NCI-H69 (cell line): ENCODE data around the gene FOXN1.

Experiments used
- DNase-seq: peaks from one replicate; lab custom pipeline; 2025; lab: John Stamatoyannopoulos, UW

Gene FOXN1

DNA sequence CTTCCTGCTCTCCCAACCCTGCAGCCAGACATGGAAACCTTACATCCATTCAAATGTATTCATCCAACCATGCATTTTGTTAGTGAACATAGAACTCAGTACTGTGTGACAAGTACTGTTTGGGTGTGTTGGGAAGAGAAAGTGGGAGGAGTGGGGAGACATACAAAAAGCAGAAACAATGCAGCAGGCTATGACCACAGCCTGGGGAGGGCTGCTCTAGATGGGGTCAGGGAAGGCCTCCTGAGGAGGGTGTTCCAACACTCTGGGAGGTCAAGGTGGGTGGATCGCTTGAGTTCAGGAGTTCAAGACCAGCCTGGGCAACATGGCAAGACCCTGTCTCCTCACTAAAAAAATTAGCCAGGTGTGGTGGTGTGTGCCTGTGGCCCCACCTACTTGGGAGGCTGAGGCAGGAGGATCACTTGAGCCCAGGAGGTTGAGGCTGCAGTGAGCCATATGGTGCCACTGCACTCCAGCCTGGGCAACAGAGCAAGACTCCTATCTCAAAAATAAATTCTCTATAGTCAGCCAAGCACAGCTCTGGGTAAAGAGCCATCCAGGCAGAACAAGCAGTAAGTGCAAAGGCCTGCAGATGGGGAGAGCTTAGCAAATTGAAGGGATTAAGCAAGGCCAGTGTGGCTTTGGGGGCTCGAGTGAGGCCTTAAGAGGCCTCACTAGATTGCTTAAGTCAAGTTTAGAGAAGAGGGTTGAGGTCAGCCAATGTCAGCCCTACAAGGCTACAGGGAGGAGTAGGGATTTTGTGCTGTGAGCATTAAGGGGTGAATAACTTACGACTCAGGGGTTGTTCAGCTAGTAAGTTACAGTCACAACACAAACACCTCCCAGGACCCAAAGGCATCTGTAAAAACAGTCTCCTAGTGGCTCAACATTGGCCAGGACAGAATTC is 27.2 kb upstream of the FOXN1 start:
- DNase-seq, result no peak

DNA sequence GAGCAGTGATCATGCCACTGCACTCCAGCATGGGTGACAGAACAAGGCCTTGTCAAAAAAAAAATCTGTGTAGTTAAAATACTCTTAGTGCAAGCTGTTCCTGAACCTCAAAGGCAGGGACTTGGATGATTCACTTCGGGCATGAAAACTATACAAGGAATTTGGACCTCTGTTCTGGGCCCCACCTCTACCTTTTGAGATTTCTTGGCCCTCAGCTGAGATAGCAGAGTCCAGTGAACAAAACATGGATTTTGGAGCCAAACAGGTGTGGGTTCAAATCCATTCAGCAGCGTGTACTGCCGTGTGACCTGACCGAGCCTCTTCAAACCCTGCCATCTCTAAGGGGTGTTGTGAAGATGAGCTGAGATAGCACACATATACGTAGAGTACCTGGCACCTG is 25.9 kb upstream of the FOXN1 start:
- no peak for DNase-seq

DNA sequence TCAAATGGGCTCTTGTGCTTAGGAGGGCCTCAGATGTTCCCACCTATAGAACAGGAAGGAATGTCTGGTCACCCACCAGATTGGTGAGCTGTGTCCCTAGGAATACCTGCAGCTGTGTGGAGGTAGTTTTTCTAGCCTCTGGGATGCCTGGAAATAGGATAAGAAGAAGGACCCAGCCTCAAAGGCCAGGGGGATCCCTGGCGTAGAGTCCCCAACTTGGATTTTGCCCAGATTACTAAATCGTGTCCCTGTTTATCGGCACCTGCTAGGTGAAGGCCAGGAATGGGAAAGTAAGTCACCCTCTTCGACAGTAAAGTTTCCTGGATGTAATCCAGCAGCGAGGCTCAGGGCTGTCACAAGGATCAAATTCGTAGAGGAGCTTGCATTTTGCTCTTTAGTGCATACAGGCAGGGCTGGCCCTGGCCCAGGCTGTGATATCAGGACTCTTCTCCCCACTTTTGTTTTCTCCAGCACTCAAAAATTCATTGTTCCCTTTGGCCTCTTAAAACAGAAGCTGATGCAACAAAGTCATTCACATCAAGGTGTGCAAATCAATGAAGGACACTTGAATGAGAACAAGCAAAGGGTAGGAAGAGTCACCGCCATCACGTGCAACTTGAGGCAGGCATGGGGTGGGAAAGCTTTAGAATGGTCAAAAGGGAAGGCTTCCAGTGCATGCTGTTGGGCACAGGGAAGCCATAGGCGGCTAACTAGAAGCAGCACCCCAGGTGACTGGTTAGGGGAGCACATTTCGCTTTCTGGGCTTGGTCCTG is 25.2 kb upstream of the FOXN1 start:
- no peak for DNase-seq

DNA sequence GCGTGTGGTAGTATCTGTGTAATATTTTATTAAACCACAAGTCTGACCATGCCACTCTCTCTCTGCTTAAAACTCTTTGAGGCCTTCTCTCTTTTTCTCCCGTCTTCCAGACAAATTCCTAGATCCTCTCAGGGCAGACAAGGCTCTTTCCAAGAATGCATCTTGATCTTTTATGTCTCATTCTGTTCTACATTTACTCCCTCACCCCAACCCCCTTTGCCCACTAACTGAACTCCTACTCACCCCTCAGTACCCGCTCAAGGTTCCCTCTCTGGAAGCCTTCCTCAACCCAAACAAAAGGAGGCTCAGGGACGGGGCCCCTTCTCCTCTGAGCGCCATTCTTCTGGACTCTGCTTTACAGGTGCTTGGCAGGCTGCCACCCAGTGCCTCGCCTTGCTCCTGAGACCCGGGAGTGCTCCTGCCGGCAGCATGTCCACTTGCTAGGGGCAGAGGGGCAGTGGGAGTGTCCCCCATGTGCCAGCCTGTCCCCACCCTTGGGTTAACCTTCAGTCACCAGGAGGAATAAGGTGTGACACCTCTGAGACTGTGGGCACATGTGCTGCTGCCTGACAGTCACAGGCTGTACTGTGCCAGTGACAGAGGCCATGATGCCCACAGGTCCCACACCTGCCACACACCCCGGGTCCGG is 23.5 kb upstream of the FOXN1 start:
- DNase-seq, result peak; percentile 58

DNA sequence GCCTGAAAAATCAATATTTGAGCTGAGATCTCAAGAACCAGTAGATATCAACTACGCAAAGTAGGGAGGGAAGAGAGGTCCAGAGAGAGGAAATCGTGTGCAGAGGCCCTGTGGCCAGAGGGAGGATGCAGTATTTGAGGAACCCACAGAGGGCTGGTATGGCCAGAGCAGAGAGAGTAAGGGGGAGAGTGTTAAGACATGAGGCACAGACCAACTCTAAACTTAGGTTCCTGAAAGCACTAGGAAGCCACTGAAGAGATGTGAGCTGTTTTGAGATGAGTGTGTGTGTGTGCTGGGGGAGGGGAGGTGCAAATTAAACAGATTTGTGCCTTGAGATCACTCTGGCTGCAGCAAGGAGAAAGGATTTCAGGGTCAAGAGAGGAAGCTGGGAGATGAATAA is 21.9 kb upstream of the FOXN1 start:
- no peak for DNase-seq

DNA sequence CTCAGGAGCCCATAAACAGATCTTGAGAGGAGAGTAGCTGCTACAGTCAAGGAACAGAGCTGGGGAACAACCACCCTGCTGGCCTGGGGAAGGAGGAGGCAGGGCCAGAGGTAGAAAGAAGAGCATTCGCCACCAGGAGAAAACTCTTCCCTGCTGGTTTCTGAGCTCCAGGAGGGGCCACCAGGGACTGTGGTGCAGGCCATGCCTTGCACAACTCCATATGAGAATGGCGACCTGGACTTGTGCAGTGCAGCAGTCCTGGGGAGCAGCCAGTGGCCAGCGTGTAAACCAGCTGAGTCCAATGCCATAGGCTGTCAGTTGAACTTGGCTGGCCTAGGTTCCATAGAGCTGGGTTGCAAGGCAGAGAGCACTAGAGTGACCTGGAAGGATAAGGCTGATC is 21.1 kb upstream of the FOXN1 start:
- DNase-seq, result no peak

DNA sequence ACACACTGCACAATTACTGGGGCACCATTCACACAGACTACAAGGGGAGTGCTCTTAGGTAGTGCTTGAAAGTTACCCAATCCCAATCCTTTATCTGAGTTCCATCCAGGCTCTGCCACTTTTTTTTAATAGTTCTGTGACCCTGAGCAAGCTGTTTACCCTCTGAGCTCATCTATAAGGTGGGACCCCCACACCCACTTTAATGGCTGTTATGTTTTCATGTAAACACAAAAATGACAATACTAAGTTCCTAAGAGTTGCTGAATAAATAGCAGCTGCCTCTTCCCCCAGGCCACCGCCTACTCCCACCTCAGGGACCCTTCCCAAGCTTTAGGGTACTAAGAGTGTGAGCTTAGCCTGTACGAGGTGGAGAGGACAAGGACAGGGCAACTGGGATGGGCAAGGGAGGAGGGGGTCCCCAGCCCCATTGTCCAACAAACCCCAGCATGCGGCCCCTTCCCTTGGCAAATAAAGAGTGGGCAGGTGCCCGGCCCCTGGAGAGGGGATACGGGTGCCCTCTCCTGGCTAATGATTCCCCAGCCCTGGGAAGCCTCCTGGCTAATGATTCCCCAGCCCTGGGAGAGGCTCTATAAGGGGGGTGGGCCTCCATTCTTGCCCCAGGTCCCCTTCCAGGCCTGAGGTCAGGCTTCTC is 18.1 kb upstream of the FOXN1 start:
- DNase-seq, result peak; percentile 62

DNA sequence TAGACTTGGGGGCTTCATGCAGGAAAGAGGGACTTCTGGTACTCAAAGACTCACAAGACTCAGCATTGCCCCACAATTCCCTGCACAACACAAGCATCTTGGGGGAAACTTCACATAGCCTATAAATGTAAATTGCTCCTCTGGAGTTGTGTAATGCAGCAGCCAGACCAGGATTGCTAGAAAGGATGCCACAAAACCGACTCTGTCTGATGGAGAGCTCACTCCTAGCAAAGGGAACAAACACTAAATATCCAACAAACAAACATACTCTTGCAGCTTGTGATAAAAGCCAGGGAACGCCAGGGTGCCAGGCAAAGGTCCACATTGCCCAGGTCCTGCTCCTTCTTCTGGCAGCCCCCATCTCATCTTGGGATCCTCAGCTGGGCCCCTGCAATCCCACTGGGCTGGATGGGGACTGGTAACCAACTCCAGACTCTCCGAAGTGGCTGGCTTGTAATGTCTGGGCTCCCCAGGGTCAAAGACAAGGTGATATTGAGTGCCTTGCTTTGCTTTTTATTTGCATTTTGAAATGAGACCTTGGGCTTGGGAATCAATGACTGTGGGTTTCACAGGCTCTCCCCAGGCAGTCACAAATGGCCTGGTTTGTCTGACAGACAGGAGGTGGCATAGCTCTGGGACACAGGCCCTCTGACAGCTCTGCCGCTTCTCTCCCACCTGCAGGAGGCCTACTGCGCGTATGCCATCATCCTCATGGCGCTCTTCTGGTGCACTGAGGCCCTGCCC is 17.4 kb upstream of the FOXN1 start:
- no peak for DNase-seq

DNA sequence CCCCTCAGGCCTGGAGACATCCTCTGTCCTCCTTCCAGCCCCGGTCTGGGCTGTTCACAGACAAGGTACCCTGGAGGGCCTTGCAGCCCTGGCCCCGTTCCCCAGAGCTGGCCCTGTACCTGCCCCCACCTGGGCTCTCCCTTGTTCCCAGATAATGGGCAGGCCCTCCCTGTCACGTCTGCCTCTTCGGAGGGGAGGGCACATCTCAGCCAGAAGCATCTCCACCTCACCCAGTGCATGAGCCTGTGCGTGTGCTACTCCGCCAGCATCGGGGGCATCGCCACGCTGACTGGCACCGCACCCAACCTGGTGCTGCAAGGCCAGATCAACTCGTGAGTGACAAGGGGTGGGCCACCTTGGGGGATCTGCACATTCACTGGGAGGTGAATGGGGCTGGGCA is 14.9 kb upstream of the FOXN1 start:
- no peak for DNase-seq

DNA sequence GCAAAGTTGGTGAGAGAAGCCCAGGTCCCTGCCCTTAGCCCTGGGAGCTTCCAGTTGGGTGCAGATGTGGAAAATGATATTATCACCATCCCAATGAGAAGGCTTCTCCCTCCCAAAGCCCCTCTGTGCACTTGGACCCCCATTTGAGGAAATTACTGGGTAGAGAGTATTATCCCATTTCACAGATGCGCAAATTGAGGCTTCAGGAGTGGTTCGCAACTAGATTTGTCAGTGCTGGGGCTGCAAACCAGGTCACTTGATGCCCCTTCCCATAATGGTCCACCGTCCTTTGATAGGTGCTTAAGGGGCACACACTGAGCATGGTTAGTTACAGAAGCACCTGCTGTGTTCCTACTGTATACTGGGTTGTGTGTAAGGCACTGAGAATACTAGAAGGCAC is 14.3 kb upstream of the FOXN1 start:
- no peak for DNase-seq

DNA sequence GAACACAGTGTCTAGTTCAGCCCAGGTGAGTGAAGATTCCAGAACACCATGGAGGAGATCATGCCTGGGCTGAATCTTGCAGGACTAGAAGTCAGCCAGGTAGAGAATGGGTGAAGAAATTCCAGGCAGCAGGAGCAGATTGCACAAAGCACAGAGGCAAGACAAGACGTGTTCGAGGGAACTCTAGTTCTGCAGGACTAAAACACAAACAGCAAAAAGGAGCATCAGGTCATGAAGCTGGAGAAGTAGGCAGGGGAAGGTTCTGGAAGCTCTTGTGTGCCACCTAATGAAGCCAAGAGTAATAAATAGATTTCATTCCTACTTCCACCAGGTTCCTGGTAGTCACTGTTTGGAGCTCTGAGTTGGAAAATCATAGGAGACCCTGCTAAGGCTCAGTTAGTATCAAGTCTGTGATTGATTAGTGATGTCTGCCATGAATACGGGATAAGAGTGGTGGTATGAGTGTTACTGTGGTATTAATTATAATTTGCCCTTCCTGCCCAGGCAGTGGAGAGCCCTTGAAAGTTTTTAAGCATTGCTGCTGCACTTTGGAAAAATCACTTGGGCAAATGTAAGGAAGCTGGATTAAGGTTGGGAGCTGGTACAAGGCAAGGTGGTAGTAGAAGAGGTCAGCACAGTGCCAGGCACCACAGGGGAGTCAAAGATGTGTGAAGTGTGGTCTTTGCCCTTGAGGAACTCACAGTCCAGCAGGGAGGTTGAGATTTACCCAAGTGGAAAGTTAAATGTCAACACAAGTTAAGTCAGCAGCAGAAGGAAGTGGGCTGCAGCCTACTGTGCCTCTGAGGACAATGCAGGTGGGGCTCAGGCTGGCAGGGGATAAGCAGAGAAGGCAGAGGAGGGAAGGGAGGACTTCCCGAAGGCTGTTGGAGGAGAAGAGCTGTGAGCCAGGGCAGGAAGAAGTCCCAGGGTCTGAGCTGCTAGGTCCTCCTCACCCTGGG is 13.5 kb upstream of the FOXN1 start:
- DNase-seq, result peak; percentile 46

DNA sequence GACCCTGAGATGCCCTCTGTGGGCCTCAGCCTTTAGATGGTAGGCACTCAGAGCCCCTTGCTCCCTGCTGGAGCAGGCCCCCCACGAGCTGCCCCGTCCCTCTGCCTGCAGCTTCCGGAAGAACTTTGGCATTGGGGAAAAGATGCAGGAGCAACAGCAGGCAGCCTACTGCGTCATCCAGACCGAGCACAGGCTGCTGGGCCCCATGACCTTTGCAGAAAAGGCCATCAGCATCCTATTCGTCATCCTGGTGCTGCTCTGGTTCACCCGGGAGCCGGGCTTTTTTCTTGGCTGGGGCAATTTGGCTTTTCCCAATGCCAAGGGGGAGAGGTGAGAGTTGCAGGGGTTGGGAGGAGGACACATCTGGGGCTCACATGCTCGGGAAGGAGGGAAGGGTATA is 12.7 kb upstream of the FOXN1 start:
- DNase-seq, result no peak

DNA sequence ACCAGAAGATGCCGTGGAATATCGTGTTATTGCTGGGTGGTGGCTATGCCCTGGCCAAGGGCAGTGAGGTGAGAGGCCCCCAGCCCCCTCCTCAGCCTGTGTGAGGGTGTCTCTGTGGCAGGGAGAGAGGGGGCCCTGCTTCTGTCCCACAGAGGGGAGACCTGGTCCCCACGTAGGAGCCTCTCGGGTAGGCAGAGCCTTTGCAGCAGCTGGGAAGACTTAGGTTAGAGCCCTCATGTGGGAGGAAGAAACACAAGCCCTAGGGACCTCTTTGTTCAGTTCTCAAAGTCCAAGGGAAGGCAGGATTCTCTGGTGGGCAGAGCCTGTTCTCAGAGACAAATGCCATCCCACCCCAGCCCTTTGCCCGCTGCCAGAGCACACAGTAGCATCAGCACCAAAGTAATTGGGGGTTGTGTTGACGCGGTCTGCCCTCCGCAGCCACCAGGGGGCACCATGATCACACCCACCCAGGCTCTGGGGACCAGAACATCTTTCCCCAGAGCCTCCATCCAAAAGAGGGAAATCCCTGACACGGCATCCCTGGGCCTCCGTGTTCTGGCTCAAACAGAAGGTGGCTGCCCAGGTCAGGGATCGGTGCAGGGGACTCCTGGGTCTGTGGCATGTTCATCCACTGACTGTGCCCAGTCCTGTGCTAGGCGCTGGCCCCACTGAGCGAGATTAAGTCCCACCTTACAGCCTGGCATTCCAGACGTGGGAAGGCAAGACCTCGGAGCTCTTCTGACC is 11.5 kb upstream of the FOXN1 start:
- DNase-seq, result peak; percentile 77

DNA sequence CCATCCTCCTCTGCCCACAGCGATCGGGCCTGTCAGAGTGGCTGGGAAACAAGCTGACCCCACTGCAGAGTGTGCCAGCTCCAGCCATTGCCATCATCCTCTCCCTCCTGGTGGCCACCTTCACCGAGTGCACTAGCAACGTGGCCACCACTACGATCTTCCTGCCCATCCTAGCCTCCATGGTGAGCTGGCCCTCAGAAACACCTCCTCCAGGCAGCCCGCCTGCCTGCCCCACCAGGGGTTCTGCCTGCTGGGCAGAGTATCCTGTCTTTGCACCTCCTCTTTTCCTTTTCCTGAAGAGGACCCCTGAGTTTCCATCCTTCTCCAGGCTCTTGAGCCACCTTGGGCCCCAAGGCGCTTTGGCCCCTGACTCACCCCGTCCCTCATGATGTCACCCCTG is 10.5 kb upstream of the FOXN1 start:
- DNase-seq, result no peak

DNA sequence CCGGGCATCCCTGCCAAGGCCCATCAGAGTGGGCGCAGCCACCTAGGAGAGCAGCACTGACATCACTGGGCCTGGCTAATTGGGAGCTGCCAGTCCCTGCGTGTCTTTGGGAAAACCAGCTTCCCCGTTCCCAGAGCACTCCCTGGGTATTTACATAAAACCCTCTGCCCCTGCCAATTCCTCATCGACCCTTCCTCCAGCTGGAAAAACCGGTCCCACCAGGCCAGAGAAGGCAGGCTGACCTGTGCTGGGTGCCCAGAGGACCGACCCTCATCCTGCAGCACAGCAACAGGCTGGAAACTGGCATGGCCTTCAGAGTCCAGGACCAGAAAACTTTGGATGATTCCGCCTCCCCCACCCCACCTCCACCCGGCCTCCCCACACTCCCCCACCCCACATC is 8.2 kb upstream of the FOXN1 start:
- no peak for DNase-seq

DNA sequence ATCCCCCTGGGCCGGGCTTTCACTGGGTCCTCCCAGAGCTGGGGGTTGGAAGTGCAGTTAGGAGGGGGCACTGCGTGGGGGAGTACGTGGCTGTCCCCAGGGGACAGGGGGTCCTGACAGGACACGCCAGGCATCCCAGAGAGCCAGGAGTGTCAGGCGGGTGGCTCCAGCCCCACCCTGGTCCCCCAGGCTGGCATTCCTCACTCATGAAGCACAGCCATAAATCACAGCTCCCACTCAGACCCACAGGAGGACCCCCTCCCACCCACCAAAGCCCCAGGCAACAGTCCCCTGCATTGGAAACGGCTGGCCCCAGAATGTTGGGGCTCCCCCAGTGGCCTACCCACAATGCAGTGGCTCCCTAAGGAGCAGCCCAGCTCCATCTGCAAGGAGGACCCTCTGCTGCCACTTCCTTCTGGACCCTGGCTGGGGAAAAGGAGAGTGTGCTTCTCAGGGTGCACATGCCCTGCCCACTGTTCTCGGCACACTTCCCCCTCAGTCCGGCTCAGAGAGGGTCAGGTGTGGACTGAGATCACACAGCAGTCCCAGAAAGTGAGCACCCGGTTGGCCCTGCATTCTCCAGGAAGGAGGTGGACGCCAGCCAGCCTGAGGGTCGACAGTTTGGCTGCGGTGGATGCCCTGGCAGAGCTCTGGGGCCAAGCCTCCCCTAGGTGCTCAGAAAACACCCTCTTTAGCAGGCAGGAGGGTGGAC is 7.3 kb upstream of the FOXN1 start:
- DNase-seq, result no peak

DNA sequence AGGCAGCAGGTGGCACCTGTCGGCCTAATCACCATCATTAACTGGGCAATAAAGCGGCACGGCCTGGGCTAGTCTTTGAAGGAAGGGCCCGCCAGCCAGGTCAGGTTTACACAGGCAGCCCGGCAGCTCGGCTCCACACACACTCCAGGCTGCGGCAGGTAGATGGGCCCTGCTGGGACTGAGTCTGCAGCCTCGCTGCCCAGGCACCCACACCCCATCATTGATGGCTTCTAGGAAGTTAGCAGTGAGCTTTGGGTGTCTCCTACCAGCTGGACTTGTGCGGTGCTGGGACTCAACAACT is 6.8 kb upstream of the FOXN1 start:
- peak; percentile 91 for DNase-seq

DNA sequence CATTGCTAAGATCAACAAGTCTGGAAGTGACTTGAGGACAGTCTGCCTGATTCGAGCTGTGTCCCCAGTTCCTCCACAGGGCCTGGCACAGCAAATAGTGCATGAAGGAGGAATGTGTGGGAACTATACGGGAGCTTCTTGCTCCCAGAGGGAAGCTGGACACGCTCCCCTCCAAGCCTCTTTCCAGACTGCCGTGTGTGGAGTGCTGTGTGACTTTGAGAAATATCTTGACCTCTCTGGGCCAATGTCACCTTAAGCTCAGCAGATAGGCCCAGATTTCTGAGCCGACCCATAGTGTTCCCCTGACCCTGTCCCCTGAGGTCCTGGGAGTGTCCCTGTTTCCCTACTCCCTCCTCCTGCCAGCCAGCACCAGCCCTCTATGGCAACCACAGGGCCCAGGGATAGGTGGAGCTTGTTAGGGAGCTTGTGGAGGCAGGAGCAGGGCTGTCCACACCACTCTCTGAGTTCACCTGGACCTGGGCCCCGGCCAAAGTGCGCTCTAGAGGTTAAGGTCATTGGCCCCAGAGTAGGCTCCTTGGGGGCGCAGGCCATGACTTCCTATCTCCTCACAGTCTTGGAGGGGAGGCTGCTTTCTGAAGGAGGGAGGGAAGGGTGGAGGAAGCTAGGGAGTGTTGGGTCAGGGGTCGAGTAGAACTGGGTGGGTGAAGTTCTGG is 6.3 kb upstream of the FOXN1 start:
- no peak for DNase-seq
